GM19043 (cell line): Measurements from ENCODE around the gene CYP21A2.

Experiments used
- ATAC-seq: cut with Tn5 transposase; IDR thresholded peaks from one replicate; pipeline ENCODE4 v1.9.1; 2021; ENCODE audit warnings: low read depth; ENCODE audit not compliant: unreplicated experiment

Gene CYP21A2

DNA sequence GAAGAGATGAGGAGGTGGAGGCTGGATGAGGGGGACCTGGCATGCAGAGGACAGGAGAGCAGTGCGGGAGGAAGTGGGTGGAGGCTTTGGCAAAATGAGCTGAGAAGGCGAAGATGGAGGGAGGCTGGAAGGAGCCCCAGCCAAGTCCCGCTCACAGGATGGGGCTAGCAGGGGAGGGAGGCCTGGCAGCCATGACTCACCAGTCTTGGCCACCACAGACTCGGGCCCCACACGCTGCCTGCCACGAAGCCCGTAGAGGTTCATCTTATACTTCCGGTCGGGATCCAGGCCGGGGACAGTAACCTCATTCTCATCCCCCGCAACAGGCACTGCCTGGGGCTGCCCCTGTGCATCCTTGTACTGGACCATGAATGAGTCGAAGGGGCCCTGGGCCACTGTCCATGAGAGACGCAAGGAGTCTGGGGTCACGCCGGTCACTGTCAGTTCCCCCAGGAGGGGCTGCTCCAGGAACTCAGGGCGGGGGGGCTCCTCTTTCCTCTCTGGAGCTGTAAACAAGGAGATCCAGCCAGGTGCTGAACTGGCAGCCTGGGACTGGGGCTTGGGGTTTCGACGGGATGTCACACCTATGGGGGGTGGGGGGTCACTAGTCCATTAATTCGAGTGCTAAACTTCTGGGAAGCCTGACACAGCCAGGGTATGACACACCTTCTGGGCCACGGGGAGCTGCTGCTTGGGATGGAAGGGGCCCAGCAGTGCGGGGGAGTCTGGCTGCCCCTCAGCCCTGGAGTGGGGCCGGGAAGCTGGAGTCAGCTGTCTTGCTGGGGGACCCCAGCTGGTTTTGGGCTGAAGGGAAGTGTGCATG, 43.2 kb downstream of the CYP21A2 start:
- no peak for ATAC-seq

DNA sequence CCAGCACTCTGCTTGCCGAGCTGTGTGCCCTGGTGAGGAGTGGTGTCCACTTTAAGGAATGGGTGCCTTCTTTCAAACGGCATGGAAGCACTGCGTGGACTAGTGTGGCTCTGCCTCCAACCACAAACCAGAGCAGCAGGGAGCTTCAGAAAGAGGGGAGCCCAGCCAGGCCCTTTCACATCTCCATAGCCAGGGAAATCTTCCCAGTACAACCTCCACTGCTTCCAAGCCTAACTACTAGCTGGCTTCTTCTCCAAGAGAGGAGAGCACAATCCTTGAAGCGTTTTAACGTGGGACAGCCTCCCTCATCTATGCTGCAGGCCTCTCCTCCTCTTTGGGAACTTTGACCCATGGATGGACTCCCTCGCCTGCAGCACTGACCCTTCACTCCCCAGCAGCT, 44.3 kb downstream of the CYP21A2 start:
- no peak for ATAC-seq

- ATAC-seq = no peak
Measured at GRCh38 chr6:32082935-32083334, 44.7 kb downstream of the CYP21A2 start.

DNA sequence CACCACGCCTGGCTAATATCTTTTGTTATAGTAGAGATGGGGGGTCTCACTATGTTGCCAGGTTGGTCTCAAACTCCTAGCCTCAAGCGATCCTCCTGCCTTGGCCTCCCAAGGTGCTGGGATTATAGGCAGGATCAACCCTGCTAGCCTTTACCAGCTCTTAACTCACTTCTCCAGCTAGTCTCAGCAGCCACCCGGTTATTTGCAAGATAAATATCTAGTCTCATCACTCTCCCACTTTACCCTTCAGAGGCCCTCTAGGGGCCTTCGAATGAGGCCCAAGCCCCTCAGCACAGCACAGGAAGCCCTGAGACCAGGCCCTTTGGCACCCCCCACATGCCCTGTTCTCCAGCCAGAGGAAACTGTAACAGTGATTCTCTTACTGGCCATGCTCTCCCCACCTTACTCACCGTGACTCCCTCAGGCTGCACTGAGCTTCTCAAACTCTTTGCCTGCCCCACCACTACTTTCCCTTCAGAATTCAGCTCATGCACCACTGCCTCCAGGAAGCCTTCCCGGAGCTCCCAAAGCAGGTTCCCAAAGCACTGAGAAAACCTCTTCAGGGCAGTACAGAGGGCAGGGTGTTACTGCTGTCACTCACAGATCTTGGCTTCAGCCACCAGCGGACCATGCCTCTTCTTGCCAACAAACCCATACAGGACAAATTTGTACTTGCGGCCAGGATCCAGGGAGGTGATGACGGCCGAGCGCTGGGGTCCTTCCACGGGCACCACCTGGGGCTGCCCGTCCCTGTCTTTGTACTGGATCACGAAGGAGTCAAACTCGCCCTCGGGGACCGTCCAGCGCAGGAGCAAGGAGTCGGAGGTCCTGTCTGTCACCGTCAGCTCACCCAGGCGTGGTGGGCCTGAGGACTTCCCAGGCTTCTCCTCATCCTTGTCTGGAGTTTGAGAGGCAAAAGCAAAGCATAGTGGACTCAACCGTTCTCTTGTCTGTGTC, 45.9 kb downstream of the CYP21A2 start:
- no peak for ATAC-seq

GRCh38 chr6:32084780-32085179, 46.6 kb downstream of the CYP21A2 start:
- ATAC-seq = no peak

- ATAC-seq = no peak
Measured at GRCh38 chr6:32085759-32086459, 47.7 kb downstream of the CYP21A2 start.

DNA sequence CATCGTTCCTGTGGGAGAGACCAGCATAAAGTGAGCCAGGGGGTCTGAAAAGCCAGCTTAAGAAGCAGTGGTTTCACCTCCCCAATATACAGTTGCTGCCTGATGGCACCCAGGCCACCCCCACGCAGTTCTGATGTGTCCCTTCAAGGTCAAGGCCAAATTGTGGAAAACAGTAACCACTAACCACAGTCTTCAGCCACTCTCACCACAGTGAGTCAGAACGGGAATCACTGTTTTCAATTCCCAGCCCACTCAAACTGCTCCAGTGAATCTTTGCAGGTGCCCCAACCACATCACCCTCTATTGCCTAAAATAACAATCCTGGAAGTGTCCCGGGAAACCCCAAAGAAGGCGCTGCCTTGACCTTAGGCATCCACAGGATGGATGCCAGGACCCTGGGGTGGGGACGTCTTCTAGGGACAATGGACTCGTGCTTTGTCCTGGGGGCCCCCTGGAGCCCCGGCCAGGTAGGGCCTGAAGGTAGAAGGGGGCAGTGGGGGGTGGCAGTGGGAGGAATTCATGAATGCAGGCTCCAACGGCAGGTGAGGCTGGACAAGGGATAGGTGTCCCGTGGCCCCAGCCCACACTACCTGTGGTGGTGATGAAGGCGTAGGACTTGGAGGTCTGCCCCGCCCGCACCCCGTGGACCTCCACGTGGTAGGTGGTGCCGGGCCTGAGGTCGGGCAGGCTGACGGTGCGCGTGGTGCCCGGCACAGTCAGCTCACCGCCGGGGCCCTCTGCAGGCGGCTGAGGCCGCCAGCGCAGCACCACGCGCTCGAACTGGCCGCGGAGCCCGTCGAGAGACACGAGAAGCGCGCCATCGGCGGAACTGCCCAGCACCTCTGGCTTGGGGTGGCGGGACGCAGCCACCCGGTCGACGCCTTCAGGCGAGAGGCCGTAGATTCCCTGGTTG, 48.7 kb downstream of the CYP21A2 start:
- no peak for ATAC-seq

GRCh38 chr6:32087574-32088486, 49.6 kb downstream of the CYP21A2 start:
- no peak for ATAC-seq

DNA sequence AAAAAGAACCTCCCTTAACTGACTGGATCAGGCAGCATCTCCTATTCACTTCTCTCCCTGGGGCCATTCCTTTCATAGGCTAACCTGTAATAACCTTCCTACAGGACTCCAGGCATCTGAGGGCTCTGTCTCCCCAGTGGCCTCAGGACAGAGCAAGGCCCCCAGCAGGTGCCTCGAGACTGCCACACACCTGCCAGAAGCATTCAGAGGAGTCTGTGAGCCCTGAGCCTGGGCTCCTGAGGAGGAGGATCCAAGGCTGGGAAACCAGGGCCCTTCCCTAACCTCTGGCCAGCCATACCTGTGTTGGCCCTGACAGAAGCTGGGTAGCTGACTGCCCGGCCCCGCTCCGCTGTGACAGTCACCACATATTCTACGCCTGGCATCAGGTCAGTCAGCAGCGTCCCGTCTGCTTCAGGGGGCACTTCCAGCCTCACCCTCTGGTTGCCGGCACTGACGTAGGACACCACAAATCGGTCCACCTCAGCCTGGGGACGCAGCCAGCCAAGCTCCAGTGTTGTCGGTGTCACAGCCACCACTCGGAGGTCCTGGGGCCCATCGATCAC, 50.4 kb downstream of the CYP21A2 start:
- no peak for ATAC-seq

DNA sequence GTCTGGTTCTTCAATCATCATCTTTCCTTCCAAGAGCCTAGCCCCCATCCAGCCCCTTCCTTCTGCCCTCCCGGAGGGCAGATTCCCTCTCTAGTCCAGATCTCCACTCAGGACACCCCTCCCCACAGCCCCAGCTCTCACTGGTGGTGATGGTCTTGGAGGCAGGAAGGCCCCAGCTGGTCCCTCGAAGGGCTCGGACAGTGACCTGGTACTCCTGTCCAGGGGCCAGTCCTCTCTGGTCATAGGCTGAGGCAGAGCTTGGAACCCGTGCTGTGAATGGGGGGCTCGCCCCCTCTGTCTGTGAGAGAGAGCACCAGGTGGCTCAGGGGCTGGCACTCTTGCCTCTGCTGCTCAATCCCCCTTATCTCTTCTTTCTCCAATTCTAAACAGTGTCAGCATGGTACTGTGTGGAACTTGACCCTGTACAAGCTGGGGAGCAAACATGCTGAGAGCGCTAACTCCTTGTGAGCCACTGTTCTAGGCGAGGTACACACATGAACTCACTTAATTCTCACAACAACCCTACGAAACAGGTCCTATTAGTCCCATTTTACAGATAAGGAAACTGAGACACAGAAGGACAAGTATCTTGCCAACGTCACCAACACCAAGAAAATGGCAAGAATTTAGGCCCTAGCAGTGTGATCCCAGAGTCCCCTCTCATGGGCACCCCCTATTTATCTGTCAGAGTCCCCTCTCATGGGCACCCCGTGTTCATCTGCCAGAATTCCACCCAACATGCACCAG, 51.0 kb downstream of the CYP21A2 start:
- ATAC-seq = no peak
